HG02938 (cell line): ENCODE measurements around the gene STARD7.
A peak's percentile ranks its signal among the peaks of the same experiment; 100 is the strongest.
"Not testable (repeated sequence)": the region's sequence is repeated elsewhere in the genome, so short reads cannot be mapped to it uniquely, and the experiment has no call there.

Experiments used
- ATAC-seq: cut with Tn5 transposase; IDR thresholded peaks from one replicate; pipeline ENCODE4 v1.9.1; 2021; ENCODE audit warnings: mild to moderate bottlenecking, moderate library complexity; ENCODE audit not compliant: unreplicated experiment

STARD7 gene, protein sequence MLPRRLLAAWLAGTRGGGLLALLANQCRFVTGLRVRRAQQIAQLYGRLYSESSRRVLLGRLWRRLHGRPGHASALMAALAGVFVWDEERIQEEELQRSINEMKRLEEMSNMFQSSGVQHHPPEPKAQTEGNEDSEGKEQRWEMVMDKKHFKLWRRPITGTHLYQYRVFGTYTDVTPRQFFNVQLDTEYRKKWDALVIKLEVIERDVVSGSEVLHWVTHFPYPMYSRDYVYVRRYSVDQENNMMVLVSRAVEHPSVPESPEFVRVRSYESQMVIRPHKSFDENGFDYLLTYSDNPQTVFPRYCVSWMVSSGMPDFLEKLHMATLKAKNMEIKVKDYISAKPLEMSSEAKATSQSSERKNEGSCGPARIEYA

DNA sequence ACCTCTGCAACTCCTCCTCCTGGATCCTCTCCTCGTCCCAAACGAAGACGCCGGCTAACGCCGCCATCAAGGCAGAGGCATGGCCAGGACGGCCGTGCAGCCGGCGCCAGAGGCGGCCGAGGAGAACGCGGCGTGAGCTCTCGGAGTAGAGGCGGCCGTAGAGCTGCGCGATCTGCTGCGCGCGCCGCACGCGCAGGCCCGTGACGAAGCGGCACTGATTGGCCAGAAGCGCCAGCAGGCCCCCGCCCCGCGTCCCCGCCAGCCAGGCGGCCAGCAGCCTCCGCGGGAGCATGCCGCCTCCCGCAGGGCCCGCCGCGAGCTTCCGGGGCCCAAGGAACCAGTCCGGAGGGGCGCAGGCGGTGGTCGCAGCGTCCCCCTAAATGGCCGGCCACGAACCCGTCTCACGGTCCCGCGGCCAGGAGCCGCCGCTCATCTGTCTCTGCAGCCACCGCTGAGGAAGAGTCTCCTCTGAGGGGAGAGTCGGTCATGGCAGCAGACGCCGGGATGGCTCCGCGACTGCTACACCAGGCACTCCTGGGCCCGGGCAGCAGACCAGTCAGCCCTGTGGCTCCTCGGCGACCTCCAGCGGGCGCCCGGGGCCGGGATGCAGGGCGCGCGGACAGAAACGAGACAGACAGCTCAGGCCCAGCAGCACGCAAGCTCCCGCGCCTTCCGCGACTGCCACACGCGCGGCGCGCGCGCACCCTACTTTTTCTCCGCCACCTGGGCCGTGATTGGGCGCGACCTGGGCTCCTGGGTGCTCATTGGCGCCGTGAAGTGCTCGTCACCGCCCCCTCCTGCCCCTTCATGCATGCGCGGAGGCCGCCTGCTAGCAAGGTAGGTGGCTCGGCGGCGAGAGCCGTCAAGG lies at the start of gene STARD7:
TSS of gene STARD7 (minus strand) at position 685 of the 868 bp plus-strand sequence. CDS start at position 292, 393 bp downstream.
- peak; percentile 80 for ATAC-seq

DNA sequence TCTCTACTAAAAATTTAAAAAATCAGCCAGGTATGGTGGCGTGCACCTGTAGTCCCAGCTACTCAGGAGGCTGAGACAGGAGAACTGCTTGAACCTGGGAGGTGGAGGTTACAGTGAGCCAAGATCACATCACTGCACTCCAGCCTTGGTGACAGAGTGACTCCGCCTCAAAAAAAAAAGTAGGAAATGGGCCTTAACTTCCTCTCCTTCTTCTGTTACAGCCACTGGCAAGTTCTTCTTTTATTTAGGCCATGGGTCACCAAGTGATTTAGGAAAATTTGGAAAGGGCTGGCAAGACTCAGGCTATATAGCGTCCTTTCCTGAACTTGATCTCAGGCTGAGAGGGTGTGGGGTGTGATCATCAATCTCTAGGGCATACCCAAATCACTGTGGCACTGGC lies 49.1 kb upstream of the STARD7 start:
- ATAC-seq, result not testable (repeated sequence)

DNA sequence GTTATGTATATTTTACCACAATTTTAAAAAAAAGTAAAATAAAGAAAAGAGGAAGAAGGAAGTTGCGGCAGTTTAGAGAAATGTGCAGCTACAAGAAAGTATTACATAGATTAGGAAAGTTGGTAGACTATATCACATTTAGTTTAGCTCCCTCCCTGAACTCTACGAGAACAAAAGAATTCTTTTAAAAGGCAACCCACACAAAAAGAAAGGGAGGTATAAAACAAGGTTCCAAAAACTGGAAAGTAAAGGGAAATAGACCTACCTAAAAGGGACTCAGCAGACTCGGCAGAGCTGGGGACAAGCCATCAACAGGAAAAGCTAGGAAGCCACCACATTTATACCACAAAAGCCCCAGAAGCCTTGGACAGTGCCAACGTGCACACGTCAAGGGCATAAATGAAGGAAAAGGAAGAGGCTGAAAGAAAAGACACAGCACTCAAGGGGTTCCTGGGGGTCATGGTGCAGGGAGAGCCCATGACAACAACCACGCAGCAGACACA lies 48.0 kb upstream of the STARD7 start:
- ATAC-seq, result no peak

DNA sequence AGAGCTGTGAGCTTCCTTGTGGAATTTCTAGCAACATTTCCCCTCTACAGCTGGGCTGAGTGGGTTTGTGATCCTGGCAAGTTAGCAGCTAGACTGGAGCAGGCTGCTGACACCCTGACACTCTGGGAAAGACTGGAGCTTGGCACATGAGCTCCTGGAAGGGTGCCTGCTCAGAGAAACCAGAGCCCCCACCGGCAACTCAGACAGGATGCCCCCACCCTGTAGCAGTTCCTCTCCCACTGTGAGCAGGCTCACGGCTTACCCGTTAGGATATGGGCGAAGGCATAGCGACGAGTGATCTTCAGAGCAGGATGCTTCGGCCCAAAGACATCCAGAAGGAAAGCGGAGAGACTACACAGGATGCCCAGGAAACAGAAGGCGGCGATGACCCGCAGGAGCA lies 45.9 kb upstream of the STARD7 start:
- ATAC-seq, result no peak

DNA sequence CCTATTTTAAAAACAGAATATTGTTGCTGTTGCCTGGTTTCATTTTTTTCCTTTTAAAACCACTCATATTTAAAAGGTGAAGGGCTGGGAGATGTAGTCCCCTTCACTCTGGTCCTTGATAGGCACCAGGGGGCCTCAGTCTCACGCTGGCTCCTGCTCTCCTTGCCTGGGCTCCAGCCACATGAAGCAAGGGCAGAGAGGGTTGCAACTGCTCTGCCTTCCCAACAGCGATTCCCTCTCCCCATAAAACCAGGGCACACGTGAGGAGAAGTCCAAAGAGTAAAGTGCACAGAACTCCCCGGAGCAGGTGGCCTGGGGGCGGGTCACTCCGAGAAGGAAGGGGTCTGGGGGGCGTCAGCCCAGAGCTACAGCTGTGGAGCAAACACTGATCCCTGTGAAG lies 44.4 kb upstream of the STARD7 start:
- ATAC-seq, result no peak

DNA sequence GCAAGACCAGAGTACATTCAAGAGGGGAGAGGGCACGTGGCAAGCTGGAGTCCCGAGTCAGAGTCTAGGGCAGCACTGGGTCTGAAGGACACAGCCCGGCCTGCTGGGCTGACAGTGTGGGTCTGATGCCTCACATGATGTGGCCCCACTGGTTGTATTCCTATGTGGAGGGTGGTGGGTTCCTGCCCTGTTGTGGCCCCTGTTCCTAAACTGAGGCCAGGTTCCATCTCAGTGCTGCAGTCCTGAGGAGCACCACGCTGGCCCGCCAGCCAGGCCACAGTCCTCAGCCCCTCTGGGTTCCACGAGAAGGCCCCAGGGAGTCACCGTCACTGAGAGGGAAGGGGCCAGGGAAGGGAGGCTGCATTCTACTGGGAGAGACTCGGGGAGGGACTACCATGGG lies 43.9 kb upstream of the STARD7 start:
- no peak for ATAC-seq

DNA sequence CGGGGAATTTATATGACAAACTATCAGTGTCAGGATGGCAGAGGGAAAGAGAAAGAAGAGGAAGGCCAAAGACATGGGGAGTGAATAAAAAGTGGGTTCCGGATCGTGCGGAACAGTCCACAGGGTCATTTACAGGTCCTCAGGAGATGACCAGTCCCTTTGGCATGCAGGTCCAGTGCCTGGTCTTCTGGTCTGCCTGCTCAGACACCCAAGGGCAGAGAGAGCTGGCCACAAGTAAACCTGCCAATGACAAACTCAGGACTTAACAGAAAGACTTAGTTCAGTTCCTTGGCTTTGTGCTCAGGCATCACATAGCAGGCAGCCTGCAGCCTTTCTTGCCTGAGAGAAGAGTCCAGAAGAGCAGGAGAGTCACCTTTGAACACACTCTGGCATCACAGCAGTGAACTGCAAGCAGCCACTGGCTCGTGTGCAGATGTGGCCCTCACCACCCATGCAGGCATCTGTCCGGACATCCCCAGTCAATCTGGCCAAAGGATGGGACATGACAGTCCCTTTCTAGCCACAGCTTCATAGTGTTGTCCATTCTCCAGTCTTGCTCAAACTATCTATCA lies 43.2 kb upstream of the STARD7 start:
- no peak for ATAC-seq

DNA sequence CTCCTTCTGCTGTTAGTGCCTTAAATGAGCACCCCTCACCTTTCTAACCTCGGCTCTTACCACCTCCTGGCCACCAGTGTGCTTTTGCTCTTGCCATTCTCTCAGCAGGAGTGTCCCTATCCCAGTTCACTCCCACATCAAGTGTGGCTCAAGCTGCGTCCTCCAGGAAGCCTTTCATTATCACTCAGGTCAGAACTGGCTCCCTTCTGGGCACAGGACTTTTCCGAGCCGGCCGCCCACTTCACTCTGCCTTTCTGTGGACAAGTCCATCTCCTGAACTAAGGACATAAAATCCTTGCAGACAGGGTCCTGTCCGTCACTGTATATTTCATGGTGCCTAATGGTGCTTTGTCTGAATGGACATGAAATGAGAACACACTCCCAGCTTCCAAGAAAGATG lies 41.6 kb upstream of the STARD7 start:
- ATAC-seq, result no peak

DNA sequence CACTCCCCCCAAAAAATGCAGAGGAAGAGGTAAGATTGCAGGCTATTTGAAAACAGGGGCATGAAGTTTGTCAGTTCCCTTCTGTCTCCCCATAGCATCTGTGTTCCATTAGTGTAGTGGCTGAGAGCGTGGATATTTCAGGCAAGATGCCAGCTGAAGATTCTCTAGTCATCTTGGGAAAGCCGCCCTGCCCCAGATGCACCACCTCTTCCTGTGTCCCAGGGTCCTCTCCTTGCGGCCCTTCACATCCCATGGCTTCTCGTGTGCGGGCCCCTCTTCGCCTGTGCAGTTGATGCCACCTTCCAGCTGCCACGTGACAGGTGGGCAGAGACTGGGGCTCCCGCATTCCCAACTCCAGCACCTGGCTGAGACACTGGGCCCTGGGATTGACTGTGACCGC lies 41.0 kb upstream of the STARD7 start:
- ATAC-seq, result no peak

DNA sequence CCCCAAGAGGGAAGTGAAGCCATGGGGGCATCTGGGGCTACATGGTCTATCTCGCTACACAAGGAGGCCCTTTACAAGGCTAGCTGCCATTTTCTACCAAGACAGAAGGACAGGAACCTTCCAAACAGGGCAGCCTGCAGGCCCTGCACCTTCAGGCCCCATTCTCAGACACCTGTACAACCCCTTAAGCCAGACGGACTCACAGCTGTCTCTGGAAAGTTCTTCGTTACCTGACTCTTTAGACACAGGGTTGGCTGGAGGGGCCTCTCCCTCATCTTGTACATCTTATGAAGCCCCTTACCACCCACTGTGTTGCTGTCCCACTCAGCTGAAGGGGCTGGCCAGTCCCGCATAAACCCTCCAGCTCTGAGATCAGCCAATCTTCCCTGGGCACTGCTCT lies 40.0 kb upstream of the STARD7 start:
- ATAC-seq, result no peak

DNA sequence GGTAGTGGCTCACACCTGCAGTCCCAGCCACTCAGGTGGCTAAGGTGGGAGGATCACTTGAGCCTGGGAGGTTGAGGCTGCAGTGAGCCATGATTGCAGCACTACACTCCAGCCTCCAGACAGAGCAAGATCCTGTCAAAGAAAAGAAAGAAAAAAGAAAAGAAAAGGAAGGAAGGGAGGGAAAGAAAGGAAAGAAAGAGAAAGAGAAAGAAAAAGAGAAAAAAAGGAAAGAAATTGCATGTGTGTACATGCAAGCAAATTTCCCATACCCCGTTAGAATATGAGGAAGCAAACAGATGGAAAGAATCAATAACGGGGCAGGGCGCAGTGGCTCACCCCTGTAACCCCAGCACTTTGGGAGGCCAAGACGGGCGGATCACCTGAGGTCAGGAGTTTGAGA lies 39.3 kb upstream of the STARD7 start:
- no peak for ATAC-seq

DNA sequence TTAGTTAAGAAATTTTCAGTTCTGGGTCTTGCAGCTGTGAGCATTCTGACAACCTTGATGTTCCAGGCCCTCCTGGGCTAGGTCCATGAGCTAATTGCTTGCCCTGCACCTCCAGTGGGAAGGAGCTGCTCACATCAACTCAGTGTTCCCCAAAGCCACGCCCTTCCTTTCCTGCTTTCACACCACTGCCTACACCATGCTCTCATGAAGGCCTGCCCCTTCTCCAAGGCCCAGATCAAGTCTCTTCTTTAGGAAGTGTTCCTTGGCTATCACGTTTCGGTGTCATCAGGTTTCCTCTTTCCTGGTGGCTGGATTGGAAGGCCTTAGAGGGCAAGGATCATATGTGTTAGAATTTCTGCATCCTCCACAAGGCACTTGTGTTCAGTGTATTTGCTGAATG lies 38.4 kb upstream of the STARD7 start:
- ATAC-seq, result no peak

DNA sequence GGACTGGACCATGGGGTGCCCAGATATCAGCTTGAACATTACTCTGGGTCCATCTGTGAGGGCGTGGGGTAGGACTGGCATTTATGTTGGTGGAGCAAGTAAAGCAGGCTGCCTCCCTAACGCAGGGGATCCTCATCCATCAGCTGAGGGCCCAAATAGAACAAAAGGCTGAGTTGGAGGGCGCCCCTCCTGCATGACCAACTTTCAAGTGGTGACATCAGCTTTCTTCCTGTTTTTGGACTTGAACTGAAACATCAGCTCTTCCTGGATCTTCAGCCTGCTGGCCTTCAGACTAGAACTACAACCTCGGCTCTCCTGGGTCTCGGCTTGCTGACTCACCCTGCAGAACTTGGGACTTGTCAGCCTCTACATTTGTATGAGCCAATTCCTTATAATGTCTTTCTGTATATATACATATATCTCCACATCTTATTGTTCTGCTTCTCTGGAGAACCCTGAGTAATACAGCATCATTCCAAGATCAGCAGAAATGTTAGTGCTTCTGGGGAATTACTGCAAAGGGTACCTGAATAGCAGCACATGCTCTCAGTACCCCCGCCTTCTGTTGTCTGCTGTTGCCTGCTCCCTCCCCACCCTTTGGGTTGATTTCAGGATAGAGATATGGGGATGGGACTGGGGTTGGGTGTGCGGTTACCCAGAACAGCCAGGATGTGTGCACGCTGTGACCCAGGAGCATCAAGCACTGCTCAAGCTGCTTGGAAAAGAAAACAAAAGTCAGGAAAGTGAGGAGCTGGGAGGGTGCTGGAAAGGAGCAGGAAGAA lies 37.2 kb upstream of the STARD7 start:
- ATAC-seq, result no peak

DNA sequence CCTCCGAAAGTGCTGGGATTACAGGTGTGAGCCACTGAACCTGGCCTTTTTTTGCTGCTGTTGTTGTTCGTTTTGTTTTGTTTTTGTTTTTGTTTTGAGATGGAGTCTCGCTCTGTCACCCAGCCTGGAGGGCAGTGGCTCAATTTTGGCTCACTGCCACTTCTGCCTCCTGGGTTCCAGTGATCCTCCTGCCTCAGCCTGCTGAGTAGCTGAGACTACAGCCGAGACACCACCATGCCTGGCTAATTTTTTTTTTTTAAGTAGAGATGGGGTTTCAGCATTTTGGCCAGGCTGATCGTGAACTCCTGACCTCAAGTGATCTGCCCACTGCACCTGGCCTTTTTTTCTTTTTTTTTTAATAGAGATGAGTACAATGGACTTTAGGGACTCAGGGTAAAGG lies 35.2 kb upstream of the STARD7 start:
- no peak for ATAC-seq

DNA sequence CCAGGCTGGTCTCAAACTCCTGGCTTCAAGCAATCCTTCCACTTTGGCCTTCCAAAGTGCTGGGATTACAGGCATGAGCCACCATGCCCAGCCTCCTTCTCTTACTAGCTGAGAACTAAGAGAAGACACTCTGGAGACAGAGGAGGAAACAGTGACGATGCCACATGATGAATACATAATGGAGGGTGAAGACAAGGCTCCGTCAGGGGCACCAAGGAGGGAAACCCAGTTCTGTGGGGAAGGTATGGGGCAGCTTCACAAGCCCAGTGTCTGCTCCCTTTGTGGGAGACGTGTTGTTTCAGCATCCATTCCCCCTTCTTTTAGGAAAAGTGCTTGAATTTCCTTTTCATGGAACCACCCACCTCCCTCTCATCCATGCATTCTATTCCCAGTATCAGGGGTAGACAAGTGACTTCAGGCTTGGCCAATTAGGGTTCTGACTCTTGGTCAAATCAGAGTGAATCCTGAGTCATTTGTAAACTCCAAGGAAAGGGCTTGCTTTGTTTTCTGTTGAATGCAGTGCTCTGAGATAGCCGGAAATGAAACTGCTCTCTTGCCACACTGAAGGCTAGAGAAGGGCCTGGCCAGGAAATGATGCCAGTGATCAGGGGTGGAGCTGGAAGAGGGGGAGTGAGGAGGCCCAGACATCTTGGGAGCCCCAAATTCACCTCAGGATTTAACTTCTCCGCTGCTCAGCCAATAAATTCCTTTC lies 33.4 kb upstream of the STARD7 start:
- peak; percentile 91 for ATAC-seq

DNA sequence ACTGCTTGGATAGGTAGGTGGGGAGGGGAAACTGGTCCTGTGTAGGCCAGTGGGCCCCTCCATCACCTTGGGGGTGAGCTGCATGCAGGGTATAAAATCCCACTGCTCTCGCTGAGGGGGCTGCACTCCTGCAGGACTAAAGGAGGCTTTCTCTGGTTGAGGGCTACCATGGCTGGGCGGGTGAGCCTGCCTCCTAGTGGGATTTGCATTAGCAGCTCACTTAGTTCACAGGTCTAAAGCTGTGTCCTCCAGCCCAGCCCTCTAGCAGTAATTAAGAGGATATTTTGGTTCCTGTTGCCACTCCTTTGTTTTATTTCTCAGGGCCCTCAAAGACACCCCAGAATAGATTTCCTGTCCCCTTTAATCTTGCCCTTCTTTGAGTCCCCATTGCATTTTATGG lies 32.6 kb upstream of the STARD7 start:
- no peak for ATAC-seq

DNA sequence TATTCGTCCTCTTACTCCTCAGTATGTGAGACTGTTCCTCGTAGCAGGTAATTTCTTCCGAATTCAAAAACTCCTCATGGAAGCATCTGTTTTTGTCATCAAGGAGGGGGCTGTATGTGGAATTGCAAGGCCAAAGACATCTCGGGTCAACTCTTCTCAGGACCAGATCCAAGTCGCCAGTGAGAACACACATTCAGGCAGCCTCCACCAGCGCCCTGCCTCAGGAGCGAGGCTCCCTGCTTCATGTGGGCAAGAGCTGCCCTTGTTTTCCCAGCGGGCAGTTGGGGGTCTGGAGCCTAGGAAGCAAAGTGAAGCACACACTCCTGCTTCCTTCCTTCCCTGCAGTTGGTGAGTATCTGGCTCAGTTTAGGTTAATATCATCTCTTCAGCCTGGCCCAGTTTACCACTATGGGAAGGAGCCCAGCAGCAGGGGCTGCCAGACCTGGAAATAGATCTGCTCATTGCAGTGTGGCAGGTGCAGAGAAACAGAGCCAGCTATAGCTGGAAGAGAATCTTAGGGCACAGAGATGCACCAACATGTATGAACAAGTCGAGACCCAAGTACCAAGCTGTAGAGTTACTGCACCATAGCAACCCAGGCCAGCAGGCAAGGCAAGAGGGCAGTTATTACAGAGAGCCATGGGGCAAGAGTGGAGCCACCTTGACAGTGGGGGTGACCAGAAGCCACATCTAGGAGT lies 31.9 kb upstream of the STARD7 start:
- no peak for ATAC-seq

DNA sequence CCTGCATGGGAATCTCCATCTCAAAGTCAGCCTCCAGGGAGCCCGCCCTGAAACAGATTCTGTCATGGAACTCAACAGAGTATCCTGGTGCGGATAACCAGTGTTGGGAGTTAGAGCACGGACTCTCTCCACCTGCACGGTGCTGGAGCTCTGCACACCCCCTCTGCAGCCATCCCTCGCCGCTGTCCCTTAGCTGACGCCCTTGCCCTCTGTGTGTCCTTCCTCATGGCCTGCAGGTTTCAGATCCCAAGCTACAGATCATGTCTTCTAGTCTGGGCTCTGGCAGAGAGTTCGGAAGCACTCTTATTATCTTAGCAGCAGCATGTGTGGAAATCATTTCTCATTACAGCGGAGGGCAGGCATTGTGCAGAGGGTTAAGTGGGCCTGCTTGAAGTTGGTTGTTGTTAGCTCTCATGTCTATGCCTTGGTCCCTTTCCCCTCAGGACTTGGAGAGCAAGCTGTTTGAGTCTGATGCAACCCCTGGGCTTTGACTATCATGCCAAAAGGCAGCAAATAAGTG lies 31.2 kb upstream of the STARD7 start:
- no peak for ATAC-seq

DNA sequence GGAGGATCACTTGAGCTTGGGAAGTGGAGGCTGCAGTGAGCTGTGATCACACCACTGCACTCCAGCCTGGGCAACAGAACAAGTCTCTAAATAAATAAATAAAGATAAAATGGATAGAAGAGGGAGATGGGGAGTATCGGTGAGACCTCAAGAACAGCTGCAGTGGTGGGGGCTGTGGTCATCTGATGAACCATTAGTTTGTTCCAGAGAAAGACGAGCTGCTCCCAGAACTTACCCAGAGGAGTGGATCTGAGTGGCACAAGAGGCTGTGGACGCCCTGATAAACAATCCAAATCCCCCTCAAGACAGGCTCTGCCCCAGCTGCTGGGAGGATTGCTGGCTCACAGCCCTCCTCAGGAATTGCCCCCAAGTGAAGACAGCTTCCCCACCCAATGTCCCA lies 30.5 kb upstream of the STARD7 start:
- no peak for ATAC-seq
